H54 (cell line): ENCODE measurements around the gene MAP1LC3B.

ENCODE experiments used
- DNase-seq: peaks from one replicate; pipeline ENCODE4 v3.0.0; 2011; ENCODE audit warnings: low spot score, mixed read lengths; ENCODE audit not compliant: insufficient read length
- FAIRE-seq: peaks from 3 replicates; lab custom pipeline; 2011; peaks lifted over from hg19 to GRCh38; lab: Jason Lieb, UNC
- POLR2A ChIP-seq: IDR thresholded peaks from 2 replicates; pipeline ENCODE4 v1.6.1; 2011; ENCODE audit warnings: low read depth, mild to moderate bottlenecking, low read length

MAP1LC3B gene

DNA sequence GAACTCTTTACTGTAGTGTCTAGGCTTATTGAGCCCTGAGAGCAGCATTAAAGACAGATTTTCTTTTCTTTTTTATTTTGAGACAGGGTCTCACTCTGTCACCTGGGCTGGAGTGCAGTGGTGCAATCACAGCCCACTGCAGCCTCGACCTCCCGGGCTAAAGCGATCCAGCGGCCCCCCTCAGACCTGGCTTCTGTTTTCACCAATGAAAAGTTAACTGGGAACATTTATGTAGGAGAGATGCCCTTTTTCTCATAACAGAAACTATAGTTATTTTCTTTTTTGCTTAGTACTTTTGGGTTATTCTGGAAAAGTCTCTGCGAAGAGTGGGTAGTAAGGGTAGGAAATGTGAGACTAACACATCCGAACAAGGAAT is 1.5 kb downstream of the MAP1LC3B start:
- DNase-seq (no peak), FAIRE-seq (no peak)
- no peak for TF ChIP-seq POLR2A

GRCh38 chr16:87395181-87395842 is 3.2 kb downstream of the MAP1LC3B start:
- FAIRE-seq (no peak), DNase-seq (no peak)
- no peak for TF ChIP-seq POLR2A

DNA sequence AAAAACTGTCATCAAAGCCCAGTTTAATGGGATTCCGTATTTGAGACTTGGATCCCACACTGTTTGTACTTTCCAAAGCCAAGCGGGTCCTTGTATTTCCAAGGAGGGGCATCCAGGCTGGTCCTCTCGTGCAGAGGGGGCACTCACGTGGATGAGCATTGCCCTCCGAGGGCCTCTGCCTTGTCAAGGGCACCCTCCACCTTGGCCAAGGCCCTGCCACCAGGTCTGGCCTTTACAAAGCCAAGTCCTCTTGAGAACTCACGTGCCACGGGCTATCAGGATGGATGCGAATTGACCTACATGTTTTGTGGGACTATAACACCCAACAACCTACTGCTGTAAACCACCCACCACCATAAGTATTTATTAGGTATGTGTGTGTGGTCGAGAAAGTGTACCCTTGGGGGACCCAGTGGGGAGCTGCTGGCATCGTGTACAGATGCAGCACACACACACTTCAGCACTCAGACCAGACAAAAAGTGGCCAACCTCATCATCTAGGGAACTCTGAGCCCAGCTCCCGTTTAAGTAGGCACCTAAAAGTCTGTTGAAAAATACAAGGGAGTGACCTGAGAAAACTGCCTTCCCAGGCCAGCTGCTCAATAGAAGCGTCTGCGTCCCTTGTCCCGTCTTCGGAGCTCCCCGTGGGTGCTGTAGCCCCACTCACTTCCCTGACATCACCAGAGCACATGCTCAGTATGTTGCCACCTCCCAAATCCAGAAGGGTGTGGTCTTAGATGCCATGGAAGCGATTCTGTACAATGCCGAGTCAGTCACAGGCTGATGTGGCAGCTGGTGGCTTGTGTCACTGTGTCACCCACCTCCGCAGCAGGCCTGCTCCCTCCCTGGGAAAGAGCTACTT is 12.9 kb downstream of the MAP1LC3B start:
- FAIRE-seq (no peak), DNase-seq (no peak)
- TF ChIP-seq POLR2A, result no peak

DNA sequence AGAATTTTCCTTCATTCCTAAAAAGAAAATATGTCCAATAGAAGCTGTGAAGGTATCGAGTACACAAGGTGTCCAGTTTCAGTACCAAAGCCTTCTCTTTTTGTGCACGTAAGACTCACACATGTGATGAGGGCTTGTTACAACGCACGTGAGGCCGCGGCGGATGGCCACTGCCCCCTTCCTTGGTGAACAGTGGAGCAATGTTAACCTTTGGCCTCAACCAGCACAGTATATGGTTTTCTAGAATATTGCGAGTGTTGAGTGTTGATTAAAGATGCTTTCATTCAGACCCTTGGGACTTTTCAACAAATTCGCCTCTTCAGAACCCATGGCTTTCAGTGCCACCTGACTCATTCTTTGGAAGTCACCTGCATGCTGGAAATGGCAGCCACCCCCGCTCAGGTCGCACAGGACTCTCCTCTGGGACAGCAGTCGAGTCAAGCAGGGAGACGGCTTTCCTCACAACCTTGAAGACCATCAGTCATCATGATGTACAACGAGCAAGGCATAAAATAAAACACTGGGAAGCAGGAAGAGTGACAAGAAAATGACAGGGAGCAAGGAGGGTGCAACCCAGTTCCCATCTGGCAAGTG is 14.5 kb downstream of the MAP1LC3B start:
- DNase-seq (no peak), FAIRE-seq (no peak)
- no peak for TF ChIP-seq POLR2A

GRCh38 chr16:87407511-87408112 is 15.5 kb downstream of the MAP1LC3B start:
- no peak for DNase-seq
- no peak for TF ChIP-seq POLR2A
- FAIRE-seq, result no peak

DNA sequence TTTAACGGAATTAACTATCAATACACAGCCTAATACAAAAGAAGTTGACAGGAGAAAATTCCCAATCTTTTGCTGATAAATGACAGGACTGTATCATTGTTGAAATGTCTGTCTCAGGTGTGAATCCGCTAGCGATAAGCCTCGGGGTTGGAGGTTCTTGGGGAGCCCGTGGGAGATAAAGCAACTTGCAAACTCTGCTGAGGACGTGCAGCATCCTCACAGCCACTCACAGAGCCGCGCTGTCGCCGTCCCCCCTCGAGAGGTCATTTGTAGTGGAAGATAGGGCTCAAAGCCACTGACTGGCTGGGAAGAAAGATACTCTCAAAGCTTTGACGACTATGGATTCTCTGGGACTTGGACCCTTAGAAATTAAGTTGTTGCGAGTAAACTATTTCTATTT is 17.0 kb downstream of the MAP1LC3B start:
- no peak for TF ChIP-seq POLR2A
- FAIRE-seq (no peak), DNase-seq (no peak)

DNA sequence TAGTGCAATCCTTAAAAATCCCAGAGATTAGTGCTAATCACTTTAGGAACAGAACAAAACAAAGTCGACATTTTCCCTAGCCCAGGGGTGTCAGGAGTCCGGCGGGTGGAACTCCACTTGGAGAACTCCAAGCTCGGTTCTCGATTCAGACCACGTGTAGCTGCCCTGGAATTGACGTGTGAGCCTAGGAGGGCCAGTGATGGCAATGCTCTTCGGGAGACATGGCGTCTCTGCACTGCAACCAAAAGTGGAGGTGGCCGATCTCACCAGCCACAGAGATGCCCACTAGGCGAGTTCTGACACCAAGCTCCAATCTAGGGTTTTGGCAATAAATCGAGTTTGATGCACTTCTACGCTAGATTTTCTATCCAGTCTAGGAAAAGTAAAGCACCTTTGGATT is 17.6 kb downstream of the MAP1LC3B start:
- no peak for TF ChIP-seq POLR2A
- FAIRE-seq (no peak), DNase-seq (no peak)

GRCh38 chr16:87410530-87410929 is 18.4 kb downstream of the MAP1LC3B start:
- TF ChIP-seq POLR2A, result no peak
- DNase-seq, result no peak
- no peak for FAIRE-seq

GRCh38 chr16:87410968-87411367 is 18.8 kb downstream of the MAP1LC3B start:
- no peak for TF ChIP-seq POLR2A
- no peak for DNase-seq
- FAIRE-seq, result no peak

DNA sequence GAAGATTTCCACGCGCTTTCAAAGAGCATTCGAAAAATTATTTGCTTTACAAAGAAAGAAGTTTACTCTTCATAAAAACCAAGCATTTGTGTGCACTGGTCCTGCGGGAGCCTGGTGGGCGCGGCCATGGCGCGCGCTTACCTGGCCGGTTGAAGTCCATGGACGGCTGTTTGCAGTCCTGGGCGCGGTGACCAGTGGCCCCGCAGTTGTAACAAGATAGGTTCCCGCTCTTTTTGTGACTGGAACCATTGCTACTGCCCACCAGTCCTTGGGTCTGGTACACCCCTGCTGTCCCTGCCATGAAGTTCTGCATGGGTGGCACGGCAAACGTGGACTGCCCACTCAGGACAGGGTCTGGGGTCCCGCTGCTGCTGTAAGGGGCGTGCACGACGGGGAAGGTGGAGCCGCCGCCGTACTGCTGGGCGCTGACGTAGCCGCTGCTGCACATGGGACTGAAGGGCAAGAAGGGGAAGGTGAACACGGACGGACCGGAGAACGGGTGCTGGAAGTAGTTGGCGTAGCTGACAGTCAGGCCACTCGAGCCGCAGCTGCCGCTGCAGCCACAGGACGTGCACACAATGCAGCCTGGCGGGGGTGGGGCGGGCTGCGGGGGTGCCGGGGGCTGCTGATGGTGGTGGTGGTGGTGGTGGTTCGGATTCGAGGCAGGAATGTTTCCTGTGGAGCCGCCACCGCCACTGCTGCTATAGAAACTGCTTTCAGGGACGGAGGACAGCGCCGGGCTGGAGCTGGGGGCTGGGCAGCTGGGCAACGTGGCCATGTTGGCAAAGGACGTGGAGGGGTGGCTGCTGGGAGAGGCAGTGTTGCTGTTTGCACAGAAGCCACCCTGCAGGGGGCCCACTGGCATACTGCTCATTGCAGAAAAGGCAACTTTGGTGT is 19.5 kb downstream of the MAP1LC3B start:
- no peak for TF ChIP-seq POLR2A
- DNase-seq (no peak), FAIRE-seq (no peak)

DNA sequence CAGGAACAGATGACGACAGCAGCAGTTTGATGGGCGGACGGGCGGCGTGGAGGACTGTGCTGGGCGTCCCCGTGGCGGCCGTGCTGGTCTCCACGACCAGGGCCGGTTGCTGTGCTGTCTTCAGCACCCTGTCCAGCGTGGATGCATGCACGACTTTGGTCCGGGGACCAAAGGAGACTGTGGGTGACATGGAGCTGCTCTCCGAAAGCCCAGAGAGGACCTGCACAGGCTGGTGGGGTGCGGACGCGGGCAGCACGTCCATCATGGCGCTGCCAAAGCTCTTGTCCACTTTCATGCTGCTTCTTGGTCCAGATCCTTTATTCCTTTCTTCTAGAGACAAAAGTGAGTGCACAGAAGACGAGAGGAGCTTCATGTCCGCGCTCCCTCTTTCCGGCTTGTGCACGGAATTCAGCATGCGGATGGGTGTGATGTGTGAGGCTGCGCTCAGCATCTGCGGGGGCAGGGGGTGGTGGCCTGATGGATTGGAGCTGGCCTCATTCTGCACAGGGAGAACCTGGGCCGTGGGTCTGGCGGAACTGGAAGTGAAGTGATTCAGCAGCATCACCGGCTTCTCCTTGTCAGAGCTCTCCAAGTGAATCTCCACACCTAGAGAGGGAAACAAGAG is 20.3 kb downstream of the MAP1LC3B start:
- DNase-seq (no peak), FAIRE-seq (no peak)
- no peak for TF ChIP-seq POLR2A

GRCh38 chr16:87412996-87413421 is 20.9 kb downstream of the MAP1LC3B start:
- no peak for DNase-seq
- TF ChIP-seq POLR2A, result no peak
- FAIRE-seq, result no peak

GRCh38 chr16:87414251-87414680 is 22.1 kb downstream of the MAP1LC3B start:
- DNase-seq (no peak), FAIRE-seq (no peak)
- TF ChIP-seq POLR2A, result no peak

GRCh38 chr16:87415441-87415840 is 23.3 kb downstream of the MAP1LC3B start:
- FAIRE-seq (no peak), DNase-seq (no peak)
- no peak for TF ChIP-seq POLR2A
